Measurements from ENCODE around the gene AAGAB. TPM values are rescaled to one million over a fixed set of nuclear protein-coding genes. Genes with fewer than 3 reads are reported as not detected.

Gene AAGAB
- total and polyA plus RNA-seq, 8 donors, result 7.1 to 16.3 (median 13.0) TPM

GRCh38 chr15:67180035-67180434 lies 74.4 kb downstream of the AAGAB start:
- TF ChIP-seq, protein P1, sequence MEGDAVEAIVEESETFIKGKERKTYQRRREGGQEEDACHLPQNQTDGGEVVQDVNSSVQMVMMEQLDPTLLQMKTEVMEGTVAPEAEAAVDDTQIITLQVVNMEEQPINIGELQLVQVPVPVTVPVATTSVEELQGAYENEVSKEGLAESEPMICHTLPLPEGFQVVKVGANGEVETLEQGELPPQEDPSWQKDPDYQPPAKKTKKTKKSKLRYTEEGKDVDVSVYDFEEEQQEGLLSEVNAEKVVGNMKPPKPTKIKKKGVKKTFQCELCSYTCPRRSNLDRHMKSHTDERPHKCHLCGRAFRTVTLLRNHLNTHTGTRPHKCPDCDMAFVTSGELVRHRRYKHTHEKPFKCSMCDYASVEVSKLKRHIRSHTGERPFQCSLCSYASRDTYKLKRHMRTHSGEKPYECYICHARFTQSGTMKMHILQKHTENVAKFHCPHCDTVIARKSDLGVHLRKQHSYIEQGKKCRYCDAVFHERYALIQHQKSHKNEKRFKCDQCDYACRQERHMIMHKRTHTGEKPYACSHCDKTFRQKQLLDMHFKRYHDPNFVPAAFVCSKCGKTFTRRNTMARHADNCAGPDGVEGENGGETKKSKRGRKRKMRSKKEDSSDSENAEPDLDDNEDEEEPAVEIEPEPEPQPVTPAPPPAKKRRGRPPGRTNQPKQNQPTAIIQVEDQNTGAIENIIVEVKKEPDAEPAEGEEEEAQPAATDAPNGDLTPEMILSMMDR (IDR thresholded peaks at IDR 0.05), result no peak
- H3K4me1 ChIP-seq, result peaks cover 0 to 16% (median 7%) of the 10 kb centered on the region in 3 donors
- no peak overlapping the region for H3K27ac ChIP-seq
- ATAC-seq (no peak), FAIRE-seq (no peak), DNase-seq (peak in 1 of 6 donors; percentile 39)
- intact Hi-C loops (cut with DNase I), result no loop called here
- H3K27me3 ChIP-seq, result no peaks in the 10 kb centered on the region
- no peaks in the 10 kb centered on the region for H3K9me3 ChIP-seq
- WGBS, 2 donors, result 97 to 98% methylated on average over 11 of the region's 11 CpGs
- H3K4me3 ChIP-seq, result no peak overlapping the region
- peaks cover 0 to 15% (median 5%) of the 10 kb centered on the region in 3 donors for H3K36me3 ChIP-seq

GRCh38 chr15:67179411-67179995 lies 75.0 kb downstream of the AAGAB start:
- H3K9me3 ChIP-seq, result no peaks in the 10 kb centered on the region
- no peak overlapping the region for H3K27ac ChIP-seq
- H3K36me3 ChIP-seq, result peaks cover 0 to 11% (median 5%) of the 10 kb centered on the region in 3 donors
- intact Hi-C loops (cut with DNase I), result no loop called here
- no peak for FAIRE-seq
- 94 to 95% methylated on average over 9 of the region's 9 CpGs for WGBS, 2 donors
- DNase-seq, result no peak
- H3K4me3 ChIP-seq, result no peak overlapping the region
- ATAC-seq, result no peak
- H3K27me3 ChIP-seq, result no peaks in the 10 kb centered on the region
- H3K4me1 ChIP-seq, result peaks cover 0 to 16% (median 7%) of the 10 kb centered on the region in 3 donors
- TF ChIP-seq, protein P1 (IDR thresholded peaks at IDR 0.05), result no peak

- ATAC-seq, result peak in 1 of 4 donors; percentile 14
- H3K27ac ChIP-seq, result no peak overlapping the region
- no peak overlapping the region for H3K4me3 ChIP-seq
- peaks cover 0 to 7% (median 5%) of the 10 kb centered on the region in 3 donors for H3K36me3 ChIP-seq
- no peaks in the 10 kb centered on the region for H3K27me3 ChIP-seq
- no peaks in the 10 kb centered on the region for H3K9me3 ChIP-seq
- 87 to 88% methylated on average over 11 of the region's 11 CpGs for WGBS, 2 donors
- intact Hi-C loops (cut with DNase I), result no loop called here
- peaks cover 0 to 16% (median 7%) of the 10 kb centered on the region in 3 donors for H3K4me1 ChIP-seq
- FAIRE-seq, result no peak
- peak in 1 of 6 donors; percentile 38 for DNase-seq
- TF ChIP-seq, protein P1 (IDR thresholded peaks at IDR 0.05), result no peak
These were observed 75.8 kb downstream of the AAGAB start for GRCh38 chr15:67178569-67179210.

GRCh38 chr15:67177752-67178151 lies 76.7 kb downstream of the AAGAB start:
- FAIRE-seq, result no peak
- no peak for DNase-seq
- H3K27me3 ChIP-seq, result no peaks in the 10 kb centered on the region
- no peak overlapping the region for H3K4me3 ChIP-seq
- ATAC-seq, result no peak
- intact Hi-C loops (cut with DNase I), result no loop called here
- no peaks in the 10 kb centered on the region for H3K9me3 ChIP-seq
- peaks cover 0 to 7% (median 5%) of the 10 kb centered on the region in 3 donors for H3K36me3 ChIP-seq
- peaks cover 0 to 16% (median 7%) of the 10 kb centered on the region in 3 donors for H3K4me1 ChIP-seq
- no peak overlapping the region for H3K27ac ChIP-seq
- TF ChIP-seq, protein P1 (IDR thresholded peaks at IDR 0.05), result no peak
- 83 to 89% methylated on average over 6 of the region's 6 CpGs for WGBS, 2 donors
